Measurements from ENCODE around the gene DNAH17. TPM values are rescaled to one million over a fixed set of nuclear protein-coding genes. Genes with fewer than 3 reads are reported as not detected.

Gene DNAH17
- total RNA-seq, 1 donor from 2014 or later, result under 0.01 TPM

- FAIRE-seq, result peak; percentile 55
- no peak for DNase-seq (ENCODE audit: low read depth)
- Histone ChIP-seq H3K27me3 (ENCODE audit: control insufficient read depth, insufficient read depth, low read length) (no peaks in the 10 kb centered on the region), H3K36me3 (ENCODE audit: control insufficient read depth, insufficient read depth, low read length) (peaks cover 29% of the 10 kb centered on the region), H3K4me3 (ENCODE audit: low read depth, low read length) (no peak overlapping the region)
- TF ChIP-seq, protein P1, sequence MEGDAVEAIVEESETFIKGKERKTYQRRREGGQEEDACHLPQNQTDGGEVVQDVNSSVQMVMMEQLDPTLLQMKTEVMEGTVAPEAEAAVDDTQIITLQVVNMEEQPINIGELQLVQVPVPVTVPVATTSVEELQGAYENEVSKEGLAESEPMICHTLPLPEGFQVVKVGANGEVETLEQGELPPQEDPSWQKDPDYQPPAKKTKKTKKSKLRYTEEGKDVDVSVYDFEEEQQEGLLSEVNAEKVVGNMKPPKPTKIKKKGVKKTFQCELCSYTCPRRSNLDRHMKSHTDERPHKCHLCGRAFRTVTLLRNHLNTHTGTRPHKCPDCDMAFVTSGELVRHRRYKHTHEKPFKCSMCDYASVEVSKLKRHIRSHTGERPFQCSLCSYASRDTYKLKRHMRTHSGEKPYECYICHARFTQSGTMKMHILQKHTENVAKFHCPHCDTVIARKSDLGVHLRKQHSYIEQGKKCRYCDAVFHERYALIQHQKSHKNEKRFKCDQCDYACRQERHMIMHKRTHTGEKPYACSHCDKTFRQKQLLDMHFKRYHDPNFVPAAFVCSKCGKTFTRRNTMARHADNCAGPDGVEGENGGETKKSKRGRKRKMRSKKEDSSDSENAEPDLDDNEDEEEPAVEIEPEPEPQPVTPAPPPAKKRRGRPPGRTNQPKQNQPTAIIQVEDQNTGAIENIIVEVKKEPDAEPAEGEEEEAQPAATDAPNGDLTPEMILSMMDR (IDR thresholded peaks at IDR 0.05; ENCODE audit: insufficient read depth, low read length, severe bottlenecking), result no peak
Observed at GRCh38 chr17:78399028-78399692, 178.0 kb downstream of the DNAH17 start.

- Histone ChIP-seq H3K36me3 (ENCODE audit: control insufficient read depth, insufficient read depth, low read length) (peaks cover 26% of the 10 kb centered on the region), H3K27me3 (ENCODE audit: control insufficient read depth, insufficient read depth, low read length) (no peaks in the 10 kb centered on the region), H3K4me3 (ENCODE audit: low read depth, low read length) (no peak overlapping the region)
- FAIRE-seq (peak; percentile 40), DNase-seq (ENCODE audit: low read depth) (no peak)
- TF ChIP-seq, protein P1 (IDR thresholded peaks at IDR 0.05; ENCODE audit: insufficient read depth, low read length, severe bottlenecking), result no peak
Observed at GRCh38 chr17:78398390-78398789, 178.8 kb downstream of the DNAH17 start.

DNA sequence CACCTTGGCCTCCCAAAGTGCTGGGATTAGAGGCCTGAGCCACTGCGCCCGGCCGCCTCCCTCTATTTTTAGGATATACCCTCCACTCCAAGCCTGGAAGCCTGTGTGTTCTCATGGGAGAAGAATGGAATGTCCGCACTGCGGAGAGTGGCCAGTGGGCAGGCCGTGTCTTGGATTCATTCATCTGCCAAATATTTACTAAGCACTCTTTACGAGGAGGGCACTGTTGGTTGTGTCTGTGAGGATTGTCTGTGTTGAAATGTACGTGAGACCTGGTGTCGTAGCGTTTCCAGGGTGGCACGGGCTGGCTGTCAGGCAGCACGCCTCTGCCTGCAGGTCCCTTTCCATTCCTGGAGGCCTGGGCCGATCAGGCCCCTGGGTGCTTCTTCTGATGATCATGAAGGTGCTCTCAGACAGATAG is 179.5 kb downstream of the DNAH17 start:
- Histone ChIP-seq H3K4me3 (ENCODE audit: low read depth, low read length) (no peak overlapping the region), H3K27me3 (ENCODE audit: control insufficient read depth, insufficient read depth, low read length) (no peaks in the 10 kb centered on the region), H3K36me3 (ENCODE audit: control insufficient read depth, insufficient read depth, low read length) (peaks cover 24% of the 10 kb centered on the region)
- peak; percentile 62 for DNase-seq (ENCODE audit: low read depth)
- TF ChIP-seq, protein P1 (IDR thresholded peaks at IDR 0.05; ENCODE audit: insufficient read depth, low read length, severe bottlenecking), result no peak
- FAIRE-seq, result no peak

GRCh38 chr17:78396441-78397337 is 180.5 kb downstream of the DNAH17 start:
- FAIRE-seq (no peak), DNase-seq (ENCODE audit: low read depth) (no peak)
- H3K4me3 ChIP-seq (ENCODE audit: low read depth, low read length), result no peak overlapping the region
- no peaks in the 10 kb centered on the region for H3K27me3 ChIP-seq (ENCODE audit: control insufficient read depth, insufficient read depth, low read length)
- peaks cover 21% of the 10 kb centered on the region for H3K36me3 ChIP-seq (ENCODE audit: control insufficient read depth, insufficient read depth, low read length)
- TF ChIP-seq, protein P1 (IDR thresholded peaks at IDR 0.05; ENCODE audit: insufficient read depth, low read length, severe bottlenecking), result no peak

GRCh38 chr17:78395155-78395554 is 182.0 kb downstream of the DNAH17 start:
- Histone ChIP-seq H3K27me3 (ENCODE audit: control insufficient read depth, insufficient read depth, low read length) (no peaks in the 10 kb centered on the region), H3K36me3 (ENCODE audit: control insufficient read depth, insufficient read depth, low read length) (peaks cover 16% of the 10 kb centered on the region), H3K4me3 (ENCODE audit: low read depth, low read length) (no peak overlapping the region)
- FAIRE-seq, result no peak
- TF ChIP-seq, protein P1 (IDR thresholded peaks at IDR 0.05; ENCODE audit: insufficient read depth, low read length, severe bottlenecking), result no peak
- DNase-seq (ENCODE audit: low read depth), result no peak

Measured in bronchial epithelial cell (primary cell).